ENCODE data around the gene LIMS2.

LIMS2 gene

GRCh38 chr2:127659408-127660290 lies 15.7 kb downstream of the LIMS2 start:
- DNase-seq (ENCODE audit: low read depth): peak; percentile 70
- H3K4me3 ChIP-seq (ENCODE audit: low read depth, low read length): no peak overlapping the region
- TF ChIP-seq POLR2A (IDR thresholded peaks at IDR 0.05; ENCODE audit: extremely low read depth, insufficient read length): no peak
- TF ChIP-seq MYC (IDR thresholded peaks at IDR 0.05; ENCODE audit: low read depth, low read length): 0 out of 2 replicates have a peak, but pooled peaks have one; percentile 23
- TF ChIP-seq CTCF (IDR thresholded peaks at IDR 0.05; ENCODE audit: low read depth, low read length): no peak

GRCh38 chr2:127658641-127659407 lies 16.5 kb downstream of the LIMS2 start:
- no peak overlapping the region for H3K4me3 ChIP-seq (ENCODE audit: low read depth, low read length)
- TF ChIP-seq CTCF (IDR thresholded peaks at IDR 0.05; ENCODE audit: low read depth, low read length) (no peak), POLR2A (IDR thresholded peaks at IDR 0.05; ENCODE audit: extremely low read depth, insufficient read length) (no peak), MAX (IDR thresholded peaks at IDR 0.05; ENCODE audit: low read depth, low read length) (no peak), MYC (IDR thresholded peaks at IDR 0.05; ENCODE audit: low read depth, low read length) (no peak)
- no peak for DNase-seq (ENCODE audit: low read depth)

- no peak overlapping the region for H3K4me3 ChIP-seq (ENCODE audit: low read depth, low read length)
- DNase-seq (ENCODE audit: low read depth): no peak
- TF ChIP-seq POLR2A (IDR thresholded peaks at IDR 0.05; ENCODE audit: extremely low read depth, insufficient read length): no peak
- TF ChIP-seq MAX (IDR thresholded peaks at IDR 0.05; ENCODE audit: low read depth, low read length): no peak
- TF ChIP-seq MYC (IDR thresholded peaks at IDR 0.05; ENCODE audit: low read depth, low read length): no peak
- no peak for TF ChIP-seq CTCF (IDR thresholded peaks at IDR 0.05; ENCODE audit: low read depth, low read length)
Measured at GRCh38 chr2:127658146-127658545, 17.2 kb downstream of the LIMS2 start.

GRCh38 chr2:127657232-127657595 lies 18.1 kb downstream of the LIMS2 start:
- no peak for DNase-seq (ENCODE audit: low read depth)
- TF ChIP-seq POLR2A (IDR thresholded peaks at IDR 0.05; ENCODE audit: extremely low read depth, insufficient read length): no peak
- TF ChIP-seq MYC (IDR thresholded peaks at IDR 0.05; ENCODE audit: low read depth, low read length): no peak
- no peak for TF ChIP-seq MAX (IDR thresholded peaks at IDR 0.05; ENCODE audit: low read depth, low read length)
- TF ChIP-seq CTCF (IDR thresholded peaks at IDR 0.05; ENCODE audit: low read depth, low read length): no peak
- H3K4me3 ChIP-seq (ENCODE audit: low read depth, low read length): no peak overlapping the region

- no peak for TF ChIP-seq POLR2A (IDR thresholded peaks at IDR 0.05; ENCODE audit: extremely low read depth, insufficient read length)
- TF ChIP-seq CTCF (IDR thresholded peaks at IDR 0.05; ENCODE audit: low read depth, low read length): no peak
- TF ChIP-seq MAX (IDR thresholded peaks at IDR 0.05; ENCODE audit: low read depth, low read length): no peak
- TF ChIP-seq MYC (IDR thresholded peaks at IDR 0.05; ENCODE audit: low read depth, low read length): no peak
- no peak overlapping the region for H3K4me3 ChIP-seq (ENCODE audit: low read depth, low read length)
- no peak for DNase-seq (ENCODE audit: low read depth)
Measured at GRCh38 chr2:127656569-127657231, 18.6 kb downstream of the LIMS2 start.

All from NB4 (cell line).